ENCODE results near the gene PTP4A1.
"Not testable (repeated sequence)": the region's sequence is repeated elsewhere in the genome, so short reads cannot be mapped to it uniquely, and the experiment has no call there.

Gene PTP4A1

GRCh38 chr6:63572044-63572746 lies at the start of gene PTP4A1, which contains the start of gene LOC128125822:
Gene PTP4A1, plus strand, starts transcription at chr6:63572480. Its CDS starts 4,401 bp downstream, at chr6:63576881.
Gene LOC128125822, plus strand, starts transcription at chr6:63572480.
- DNase-seq: peak; percentile 93

DNA sequence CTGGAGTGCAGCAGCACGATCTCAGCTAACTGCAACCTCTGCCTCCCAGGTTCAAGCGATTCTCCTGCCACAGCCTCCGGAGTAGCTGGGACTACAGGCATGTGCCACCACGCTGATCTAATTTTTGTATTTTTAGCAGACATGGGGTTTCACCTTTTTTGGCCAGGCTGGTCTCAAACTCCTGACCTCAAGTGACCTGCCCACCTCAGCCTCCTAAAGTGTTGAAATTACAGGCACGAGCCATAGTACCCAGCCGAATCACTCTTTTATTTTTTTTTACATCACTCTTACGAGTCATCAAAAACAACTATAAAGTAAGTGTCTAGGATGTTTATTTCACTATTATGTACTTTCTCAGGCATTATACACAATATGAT lies 49.4 kb upstream of the PTP4A1 start:
- not testable (repeated sequence) for DNase-seq

DNA sequence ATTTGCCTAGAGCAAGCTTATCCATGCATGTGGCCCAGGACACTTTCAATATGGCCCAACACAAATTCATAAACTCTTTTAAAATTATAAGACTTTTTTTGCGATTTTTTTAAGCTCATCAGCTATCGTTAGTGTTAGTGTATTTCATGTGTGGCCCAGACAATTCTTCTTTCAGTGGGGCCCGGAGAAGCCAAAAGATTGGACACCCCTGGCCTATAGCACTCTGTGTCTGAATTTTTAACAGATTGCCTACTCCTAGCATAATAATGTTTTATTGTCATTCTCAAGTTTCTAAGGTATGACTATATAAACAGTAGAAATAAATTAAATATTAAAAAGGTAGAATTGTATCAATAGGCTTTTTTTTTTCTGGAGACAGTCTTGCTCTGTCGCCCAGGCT lies 48.6 kb upstream of the PTP4A1 start:
- DNase-seq: no peak

- DNase-seq: no peak
These were observed 46.9 kb upstream of the PTP4A1 start for GRCh38 chr6:63525186-63525878.

DNA sequence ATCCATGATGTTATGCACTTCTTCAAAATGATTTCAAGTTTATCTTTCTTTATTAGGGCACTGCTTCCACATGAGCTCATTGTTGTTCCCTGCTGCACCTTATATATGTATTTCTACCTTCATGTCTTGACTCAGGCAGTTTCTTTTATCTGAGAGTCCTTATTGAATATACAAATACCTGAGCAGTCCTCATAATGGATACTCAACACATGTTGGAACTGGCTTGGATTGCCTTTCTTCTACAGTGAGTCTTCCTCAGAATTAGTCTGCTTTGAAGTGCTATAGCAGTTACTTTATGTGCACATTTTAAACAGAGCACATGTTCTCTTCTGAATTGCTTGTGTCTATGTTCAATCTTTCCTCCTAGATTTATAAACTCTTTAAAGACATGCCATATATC lies 45.3 kb upstream of the PTP4A1 start:
- no peak for DNase-seq

GRCh38 chr6:63527658-63528514 lies 44.4 kb upstream of the PTP4A1 start:
- no peak for DNase-seq

DNA sequence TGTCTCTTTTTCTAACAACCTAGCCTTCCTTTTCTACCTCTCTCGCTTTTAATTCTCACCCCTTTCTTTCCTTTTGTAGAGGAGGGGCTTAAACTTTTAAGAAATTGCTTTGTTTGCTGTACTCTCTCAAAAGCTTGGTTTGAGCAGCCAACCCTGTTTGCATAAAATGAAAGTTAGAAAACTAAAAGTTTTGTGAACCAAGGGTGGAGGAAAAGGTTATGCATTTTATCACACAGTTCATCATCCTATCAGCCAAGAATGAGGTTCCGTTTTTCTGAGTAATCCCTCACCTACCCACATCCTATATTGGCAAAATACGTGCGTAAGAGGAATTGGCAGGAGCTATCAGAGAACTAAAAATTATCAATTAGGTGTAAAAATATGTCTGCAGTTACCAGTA lies 42.8 kb upstream of the PTP4A1 start:
- no peak for DNase-seq

GRCh38 chr6:63530182-63530581 lies 42.1 kb upstream of the PTP4A1 start:
- no peak for DNase-seq

DNA sequence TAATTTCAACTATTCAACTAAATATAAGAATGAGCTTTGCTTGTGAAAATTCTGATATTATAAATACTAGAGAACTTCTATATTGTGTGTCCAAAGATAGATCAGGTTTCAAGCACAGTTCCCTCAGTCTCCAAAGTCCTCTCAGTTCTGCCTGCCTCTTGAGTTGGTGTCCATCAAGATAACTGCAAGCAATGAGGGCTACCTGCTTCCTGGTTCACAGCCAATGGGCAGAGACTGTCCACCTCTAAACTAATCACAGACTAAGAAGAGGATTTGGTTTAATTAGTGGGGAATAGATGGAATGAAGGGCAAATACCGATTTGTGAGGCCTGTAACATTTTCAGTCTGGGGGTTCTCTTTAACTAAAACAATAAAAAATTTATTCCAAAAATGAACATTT lies 41.3 kb upstream of the PTP4A1 start:
- DNase-seq: no peak

GRCh38 chr6:63533026-63533425 lies 39.3 kb upstream of the PTP4A1 start:
- DNase-seq: no peak

GRCh38 chr6:63533952-63534351 lies 38.3 kb upstream of the PTP4A1 start:
- no peak for DNase-seq

GRCh38 chr6:63537201-63537958 lies 34.9 kb upstream of the PTP4A1 start:
- DNase-seq: no peak

DNA sequence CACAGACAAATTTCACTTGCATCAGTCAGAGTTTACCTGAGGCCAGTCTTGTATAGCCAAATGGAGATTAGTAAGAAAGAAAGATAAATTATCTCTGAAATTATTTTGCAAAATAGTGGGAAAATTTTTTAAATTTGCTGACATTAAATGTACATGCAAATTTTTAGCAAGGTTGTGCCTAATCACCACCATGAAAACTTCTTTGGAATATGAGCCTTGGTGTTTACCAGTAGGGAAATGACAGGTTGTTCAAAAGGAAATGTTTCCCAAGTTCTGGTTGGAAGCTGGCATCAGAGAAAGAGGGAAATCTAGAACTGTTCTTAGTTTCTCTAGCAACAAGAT lies 34.4 kb upstream of the PTP4A1 start:
- no peak for DNase-seq

GRCh38 chr6:63538550-63538949 lies 33.7 kb upstream of the PTP4A1 start:
- DNase-seq: no peak

DNA sequence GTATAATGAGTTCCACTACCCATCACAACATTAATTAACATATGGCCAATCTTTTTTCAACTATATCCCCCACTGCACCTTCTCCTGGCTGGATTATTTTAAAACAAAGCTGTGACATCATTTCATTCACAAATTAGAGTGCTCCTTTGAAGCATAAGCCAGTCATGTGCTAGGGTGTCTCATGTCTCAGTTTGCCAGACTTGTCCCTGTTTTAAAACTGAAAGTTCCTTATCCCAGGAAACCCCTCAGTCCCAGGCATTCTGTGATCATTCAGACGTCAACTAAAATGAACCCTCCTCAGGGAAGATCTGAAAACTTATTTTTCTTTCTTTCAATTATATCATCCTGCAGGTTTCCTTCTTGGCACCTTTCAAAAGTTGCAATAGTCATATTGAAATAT lies 29.3 kb upstream of the PTP4A1 start:
- no peak for DNase-seq

DNA sequence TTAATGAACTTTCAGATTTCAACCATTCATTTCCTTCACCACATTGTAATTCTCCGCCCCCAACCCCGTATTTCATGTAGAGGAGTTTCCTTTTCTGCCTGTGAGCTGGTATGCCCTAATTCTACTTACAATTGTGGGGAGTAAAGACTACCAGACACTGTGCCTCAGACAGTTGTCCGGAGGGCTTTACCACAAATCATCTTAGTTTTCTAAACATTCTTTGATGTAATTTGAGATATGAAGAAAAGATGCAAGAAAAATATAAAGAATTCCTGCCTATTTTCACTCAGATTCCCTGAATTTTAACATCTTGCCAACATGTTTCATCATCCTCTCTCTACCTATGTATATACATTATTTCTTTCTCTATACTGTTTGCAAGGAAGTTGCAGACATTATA lies 28.3 kb upstream of the PTP4A1 start:
- no peak for DNase-seq

GRCh38 chr6:63546236-63546635 lies 26.0 kb upstream of the PTP4A1 start:
- no peak for DNase-seq

DNA sequence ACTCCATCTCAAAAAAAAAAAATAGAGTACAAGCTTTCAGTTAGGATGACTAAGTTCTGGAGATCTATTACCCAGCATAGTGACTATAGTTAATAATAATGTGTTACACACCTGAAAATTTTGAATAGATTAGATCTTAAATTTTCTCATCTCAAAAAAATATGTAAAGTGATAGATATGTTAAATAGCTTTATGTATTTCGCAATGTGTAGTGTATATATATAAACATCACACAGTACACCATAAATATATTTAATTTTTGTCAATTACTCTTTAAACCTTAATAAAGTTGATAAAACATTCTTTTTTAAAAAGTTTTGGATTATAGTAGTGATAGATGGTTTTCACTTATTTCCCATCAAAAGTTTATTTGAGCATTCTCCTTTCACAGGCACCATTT lies 25.6 kb upstream of the PTP4A1 start:
- DNase-seq: no peak

GRCh38 chr6:63549076-63549475 lies 23.2 kb upstream of the PTP4A1 start:
- no peak for DNase-seq

- peak; percentile 3 for DNase-seq
These were observed 19.1 kb upstream of the PTP4A1 start for GRCh38 chr6:63553208-63553607.

- DNase-seq: no peak
These were observed 18.4 kb upstream of the PTP4A1 start for GRCh38 chr6:63553900-63554299.

DNA sequence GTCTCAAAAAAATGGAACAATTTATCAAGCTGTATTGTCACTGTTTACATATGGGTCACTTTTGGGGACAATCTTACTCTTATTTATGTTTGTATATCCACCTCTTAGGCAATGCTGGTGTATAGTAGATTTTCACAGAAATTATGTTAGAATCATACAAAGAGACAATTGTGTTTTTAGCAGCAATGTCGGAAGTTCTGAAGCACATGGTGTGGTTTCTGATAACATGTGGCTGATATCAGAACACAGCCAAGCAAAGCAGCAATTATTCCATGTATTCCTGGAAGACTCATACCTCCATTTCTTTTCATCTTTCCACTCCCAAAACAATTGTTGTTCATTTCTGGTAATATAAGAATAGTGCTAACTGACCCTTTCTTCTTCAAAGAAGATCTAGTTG lies 17.5 kb upstream of the PTP4A1 start:
- DNase-seq: no peak

DNA sequence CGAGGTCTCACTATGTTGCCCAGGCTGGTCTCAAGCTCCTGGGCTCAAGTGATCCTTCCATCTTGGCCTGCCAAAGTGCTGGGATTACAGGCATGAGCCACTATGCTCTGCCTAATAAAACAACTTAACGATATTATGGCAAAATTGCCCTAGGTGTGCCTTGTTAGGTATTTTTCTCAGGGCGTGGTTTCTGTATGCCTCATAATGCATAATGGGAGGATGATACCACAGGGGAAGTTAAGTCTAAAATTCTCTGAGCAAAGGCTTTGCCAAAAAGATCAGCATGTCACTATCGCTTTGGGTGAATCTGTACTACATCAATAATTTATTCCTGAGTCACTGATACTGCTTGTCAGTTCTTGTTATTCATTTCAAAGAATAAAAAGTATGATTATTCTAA lies 15.9 kb upstream of the PTP4A1 start:
- DNase-seq: no peak

All from MV-4-11 (cell line).